Endothelial cell (in vitro differentiated cells): Measurements from ENCODE around the gene SLC22A6. TPM values are rescaled to one million over a fixed set of nuclear protein-coding genes. Genes with fewer than 3 reads are reported as not detected.
A peak's percentile ranks its signal among the peaks of the same experiment; 100 is the strongest.

ENCODE experiments used
- DNase-seq: peaks from one replicate; pipeline ENCODE4 v3.0.0; 2021; ENCODE audit warnings: low spot score
- H3K27ac Mint-ChIP-seq: one replicate; pipeline ENCODE4 v1.8.0; 2021; ENCODE audit warnings: mixed read lengths, inconsistent platforms; ENCODE audit not compliant: unreplicated experiment
- H3K27me3 Mint-ChIP-seq: one replicate; pipeline ENCODE4 v1.8.0; 2021; ENCODE audit warnings: mild to moderate bottlenecking, moderate library complexity, mixed read lengths, inconsistent platforms; ENCODE audit not compliant: unreplicated experiment
- H3K36me3 Mint-ChIP-seq: one replicate; pipeline ENCODE4 v1.8.0; 2021; ENCODE audit warnings: mild to moderate bottlenecking, low read depth, mixed read lengths, inconsistent platforms; ENCODE audit not compliant: unreplicated experiment
- H3K4me1 Mint-ChIP-seq: one replicate; pipeline ENCODE4 v1.8.0; 2021; ENCODE audit warnings: mild to moderate bottlenecking, mixed read lengths, inconsistent platforms; ENCODE audit not compliant: unreplicated experiment
- H3K4me3 Mint-ChIP-seq: one replicate; pipeline ENCODE4 v1.8.0; 2021; ENCODE audit warnings: mild to moderate bottlenecking, mixed read lengths, inconsistent platforms; ENCODE audit not compliant: unreplicated experiment
- H3K9me3 Mint-ChIP-seq: one replicate; pipeline ENCODE4 v1.8.0; 2021; ENCODE audit warnings: mixed read lengths, inconsistent platforms; ENCODE audit not compliant: unreplicated experiment
- CTCF ChIP-seq: fragments of 200-600 bp; sonication (generic); IDR thresholded peaks from one replicate; pipeline ENCODE4 v1.5.0; 2021; ENCODE audit warnings: antibody characterized with exemption; ENCODE audit not compliant: unreplicated experiment
- long read RNA-seq: library from polyadenylated mRNA; unstranded; transcript quantifications from one replicate; pipeline ENCODE4 v2.0.0, GENCODE V29; 2020; ENCODE audit not compliant: unreplicated experiment
- total RNA-seq: library from RNA; stranded (reverse); fragmentation: NEBNext Ultra II Directional; extraction: Animal tissue kit (Norgen Biotek cat#: 25700); gene quantifications from one replicate; pipeline ENCODE4 v1.2.1, GENCODE V29; 2021; ENCODE audit not compliant: unreplicated experiment

Gene SLC22A6
- total RNA-seq, result not detected
- long read RNA-seq, result 0 reads

- Mint-ChIP-seq H3K36me3 (peaks cover 16% of the 10 kb centered on the region), H3K27me3 (peaks cover 3% of the 10 kb centered on the region), H3K9me3 (no peaks in the 10 kb centered on the region), H3K27ac (no peak within 1 kb of the TSS), H3K4me1 (peaks cover 4% of the 10 kb centered on the region), H3K4me3 (no peak within 1 kb of the TSS)
- no peak for DNase-seq
- no peak for TF ChIP-seq CTCF
These were observed at the start of gene SLC22A6 for GRCh38 chr11:62984451-62984991. Gene SLC22A6 (minus strand): TSS chr11:62984967. CDS start chr11:62984690, 277 bp downstream.

GRCh38 chr11:63032457-63032856 lies 47.7 kb upstream of the SLC22A6 start:
- Mint-ChIP-seq H3K9me3 (no peaks in the 10 kb centered on the region), H3K4me1 (no peaks in the 10 kb centered on the region), H3K27ac (no peak overlapping the region), H3K36me3 (peaks cover 9% of the 10 kb centered on the region), H3K27me3 (peaks cover 3% of the 10 kb centered on the region), H3K4me3 (no peak overlapping the region)
- no peak for TF ChIP-seq CTCF
- no peak for DNase-seq

- Mint-ChIP-seq H3K9me3 (no peaks in the 10 kb centered on the region), H3K36me3 (peaks cover 7% of the 10 kb centered on the region), H3K4me3 (no peak overlapping the region), H3K27ac (no peak overlapping the region), H3K27me3 (peaks cover 4% of the 10 kb centered on the region), H3K4me1 (peaks cover 12% of the 10 kb centered on the region)
- peak; percentile 91 for DNase-seq
- TF ChIP-seq CTCF, result peak; percentile 97
These were observed 39.3 kb upstream of the SLC22A6 start for GRCh38 chr11:63023841-63024648.

- no peak for DNase-seq
- H3K27ac Mint-ChIP-seq, result no peak overlapping the region
- H3K4me1 Mint-ChIP-seq, result peaks cover 12% of the 10 kb centered on the region
- peaks cover 5% of the 10 kb centered on the region for H3K27me3 Mint-ChIP-seq
- H3K4me3 Mint-ChIP-seq, result no peak overlapping the region
- peaks cover 7% of the 10 kb centered on the region for H3K36me3 Mint-ChIP-seq
- no peak for TF ChIP-seq CTCF
- no peaks in the 10 kb centered on the region for H3K9me3 Mint-ChIP-seq
These were observed 38.6 kb upstream of the SLC22A6 start for GRCh38 chr11:63023222-63023814.

GRCh38 chr11:63022441-63022840 lies 37.7 kb upstream of the SLC22A6 start:
- Mint-ChIP-seq H3K4me1 (peaks cover 12% of the 10 kb centered on the region), H3K36me3 (peaks cover 3% of the 10 kb centered on the region), H3K27me3 (peaks cover 7% of the 10 kb centered on the region), H3K4me3 (no peak overlapping the region), H3K9me3 (no peaks in the 10 kb centered on the region), H3K27ac (no peak overlapping the region)
- no peak for DNase-seq
- no peak for TF ChIP-seq CTCF
